GM19240 (cell line): Measurements from ENCODE around the gene PIEZO1.
A peak's percentile ranks its signal among the peaks of the same experiment; 100 is the strongest.

Experiments used
- DNase-seq: peaks from one replicate; pipeline ENCODE4 v3.0.0; 2011; ENCODE audit warnings: low spot score; ENCODE audit not compliant: insufficient read length

Gene PIEZO1

DNA sequence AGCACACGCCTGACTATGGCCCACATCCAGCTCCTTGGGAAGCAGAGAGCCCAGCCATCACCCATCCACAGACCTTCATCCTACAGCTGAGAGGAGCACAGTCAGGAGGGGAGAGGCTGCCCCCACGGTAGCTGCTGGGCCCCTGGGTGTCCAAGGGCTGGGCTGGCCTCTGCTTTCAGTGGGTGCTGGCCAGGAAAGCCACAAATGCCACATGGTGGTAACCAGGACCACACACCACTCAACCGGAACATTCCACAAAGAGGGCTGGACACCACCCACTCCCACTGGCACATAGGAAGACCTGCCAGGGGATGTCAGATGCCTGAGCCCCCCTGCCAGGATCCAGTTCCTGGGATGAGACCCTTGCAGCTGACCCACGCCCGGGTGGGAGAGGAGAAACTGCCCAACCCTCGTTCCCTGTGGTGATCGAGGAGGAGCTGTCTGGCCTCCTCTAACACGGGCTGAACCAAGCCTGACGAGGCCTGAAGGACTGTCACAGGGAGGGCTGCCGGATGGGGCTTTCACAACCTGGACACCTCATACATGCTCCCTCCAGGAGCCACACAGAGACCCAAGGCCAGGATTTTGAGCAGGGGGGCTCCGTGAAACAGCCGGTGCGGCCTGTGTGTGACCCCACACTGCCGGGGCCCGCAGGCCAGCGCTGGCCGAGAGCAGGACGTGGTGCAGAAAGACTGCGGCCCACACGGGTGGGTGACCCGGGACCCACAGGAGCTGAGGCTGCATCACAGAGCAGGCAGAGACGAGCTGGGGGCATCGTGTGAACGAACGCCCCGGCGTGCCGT lies 30.7 kb downstream of the PIEZO1 start:
- no peak for DNase-seq

DNA sequence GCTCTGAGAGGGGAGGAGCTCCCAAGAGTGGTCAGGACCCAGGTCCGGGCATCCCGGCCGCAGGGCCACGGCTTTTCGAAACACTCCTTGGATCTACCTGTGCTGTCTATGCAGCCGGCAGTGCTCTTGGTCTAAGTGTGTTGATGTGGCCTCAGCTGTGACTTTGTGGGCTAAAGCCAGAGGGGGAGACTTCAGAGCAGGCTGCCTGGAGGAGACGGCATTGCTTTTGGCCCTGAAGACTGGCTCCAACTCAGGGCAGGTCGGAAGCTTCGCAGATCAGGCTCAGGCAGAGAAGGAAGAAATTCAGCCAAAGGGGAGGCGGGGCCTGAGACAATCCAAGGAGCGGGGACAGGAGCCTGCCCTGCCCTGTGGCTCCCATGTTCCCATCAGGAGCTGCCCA lies 31.4 kb downstream of the PIEZO1 start:
- no peak for DNase-seq

DNA sequence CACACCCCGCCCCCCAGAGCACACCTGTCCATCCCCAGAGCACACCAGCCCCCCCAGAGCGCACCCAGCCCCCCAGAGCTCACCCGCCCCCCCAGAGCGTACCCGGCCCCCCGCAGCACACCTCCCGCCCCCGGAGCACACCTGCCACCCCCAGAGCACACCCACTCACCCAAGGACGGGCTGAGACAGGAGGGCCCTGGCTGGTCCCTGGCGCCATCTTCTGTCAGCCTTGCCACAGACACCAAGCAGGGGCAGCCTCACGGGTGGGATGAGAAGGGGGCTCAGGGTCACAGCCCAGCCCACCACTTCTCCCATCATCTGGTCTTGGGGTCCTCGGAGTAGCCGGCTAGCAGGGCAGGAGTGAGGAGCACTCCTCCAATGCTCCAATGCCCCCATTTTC lies 31.8 kb downstream of the PIEZO1 start:
- DNase-seq, result no peak

DNA sequence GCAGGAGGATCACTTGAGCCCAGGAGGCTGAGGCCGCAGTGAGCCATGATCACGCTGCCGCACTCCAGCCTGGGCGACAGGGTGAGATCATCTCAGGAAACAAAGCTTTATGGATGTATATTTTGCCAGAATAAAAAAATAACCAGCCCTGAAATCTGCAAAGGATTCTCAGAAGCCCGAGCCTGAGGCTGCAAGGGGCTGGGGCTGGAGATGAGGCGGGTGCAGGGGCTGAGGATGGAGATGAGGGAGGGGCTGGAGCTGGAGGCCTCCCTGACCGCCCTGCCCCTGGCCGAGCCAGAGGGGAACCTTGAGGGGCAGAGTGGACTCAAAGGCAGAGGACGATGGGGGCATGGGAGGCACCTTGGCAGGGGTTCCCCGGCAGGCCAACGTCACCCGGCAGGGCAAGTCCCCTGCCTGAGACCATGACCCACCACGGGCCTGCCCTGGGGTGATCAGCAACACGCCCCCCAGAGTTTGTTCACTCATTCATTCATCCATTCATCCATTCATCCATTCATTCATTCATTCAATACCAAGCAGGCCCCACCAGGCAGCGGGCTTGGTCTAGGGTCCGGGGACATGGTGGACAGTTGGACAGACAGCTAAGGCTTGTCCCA lies 32.5 kb downstream of the PIEZO1 start:
- no peak for DNase-seq

DNA sequence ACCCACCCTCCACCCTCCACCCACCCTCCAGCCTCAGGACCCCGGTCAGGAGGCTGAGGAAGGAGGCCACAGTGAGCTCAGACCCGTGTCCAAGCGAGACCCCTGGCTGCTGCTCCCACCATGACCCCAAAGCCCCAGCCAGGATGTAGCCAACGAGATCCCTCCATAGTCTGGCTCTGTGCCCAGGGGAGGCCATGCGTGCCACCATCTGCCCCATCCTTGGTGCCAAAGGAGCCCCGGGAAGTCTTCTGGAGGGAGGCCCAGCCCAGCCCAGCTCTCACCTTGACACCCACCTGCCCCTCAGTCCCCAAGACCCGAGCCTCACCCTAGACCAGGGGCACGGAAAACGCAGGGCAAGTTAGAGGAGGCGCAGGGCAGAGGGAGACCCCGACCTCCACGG lies 34.2 kb downstream of the PIEZO1 start:
- no peak for DNase-seq

DNA sequence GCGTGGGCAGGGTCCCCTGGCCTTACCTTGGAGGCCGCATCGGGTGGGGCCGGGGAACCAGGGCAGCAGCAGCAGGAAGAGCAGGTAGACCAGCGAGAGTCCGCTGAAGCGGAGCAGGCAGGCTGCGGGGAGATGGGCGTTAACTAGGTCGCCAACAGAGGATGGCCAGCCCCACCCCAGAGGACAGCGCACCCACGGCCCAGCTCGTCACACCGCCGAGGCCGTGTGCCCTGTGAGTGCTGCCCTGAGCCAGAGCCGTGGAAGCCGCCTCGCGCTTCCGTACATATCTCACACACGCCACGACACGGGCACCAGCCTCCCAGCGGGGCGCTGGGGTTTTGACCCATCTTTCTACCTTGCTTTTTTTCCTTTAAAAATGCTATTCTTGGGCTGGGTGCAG lies 35.7 kb downstream of the PIEZO1 start:
- DNase-seq, result no peak

DNA sequence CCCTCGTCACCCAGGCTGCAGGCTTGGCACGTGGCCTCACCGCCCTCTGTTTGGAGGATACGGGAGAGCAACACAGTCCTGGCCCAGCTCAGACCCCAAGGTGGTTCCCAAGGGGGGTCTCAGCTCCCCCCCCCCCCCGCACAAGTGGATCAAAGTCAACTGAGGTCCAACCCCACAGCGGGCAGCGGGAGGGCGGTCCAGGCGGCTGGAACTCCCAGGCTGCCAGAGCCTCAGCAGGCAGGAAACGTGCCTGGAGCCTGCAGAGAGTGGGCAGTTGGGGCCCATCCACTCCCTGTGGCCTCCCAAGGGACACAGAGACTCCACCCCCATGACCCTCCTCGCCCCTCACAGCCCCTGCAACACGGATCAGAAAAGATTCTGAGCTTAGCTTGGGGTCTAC lies 36.7 kb downstream of the PIEZO1 start:
- DNase-seq, result no peak

DNA sequence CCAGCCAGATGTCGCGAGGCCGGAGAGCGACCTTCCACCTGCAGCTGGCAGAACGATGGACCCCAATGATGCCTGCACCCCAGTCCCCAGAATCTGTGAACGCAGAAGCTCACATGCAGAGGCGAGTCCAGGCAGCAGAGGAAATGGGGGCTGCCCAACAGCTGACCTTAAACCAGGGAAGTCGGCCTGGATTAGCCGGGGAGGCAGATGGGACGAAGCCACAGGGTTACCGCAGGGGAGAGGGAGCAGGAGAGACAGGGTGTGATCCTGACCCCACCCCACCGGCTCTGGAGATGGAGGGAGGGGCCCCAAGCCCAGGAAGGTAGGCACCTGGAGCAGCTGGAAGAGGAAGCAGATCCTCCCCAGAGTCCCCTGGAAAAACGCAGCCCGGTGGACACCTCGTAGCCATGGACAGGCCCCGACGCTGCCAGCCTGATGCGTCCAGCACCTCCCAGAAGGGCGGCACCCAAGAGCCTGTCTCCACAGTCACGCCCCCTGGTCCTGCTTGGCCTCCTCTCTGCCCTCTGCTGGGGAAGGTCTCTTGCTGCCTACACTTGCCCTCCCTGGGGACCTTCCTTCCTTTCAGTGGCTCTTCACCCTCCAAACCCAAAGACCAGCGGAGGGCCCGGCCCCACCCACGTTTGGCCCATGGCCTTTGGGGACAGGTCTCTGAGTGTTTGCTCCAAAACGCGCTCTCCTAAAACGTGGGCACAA lies 37.3 kb downstream of the PIEZO1 start:
- DNase-seq, result peak; percentile 47

DNA sequence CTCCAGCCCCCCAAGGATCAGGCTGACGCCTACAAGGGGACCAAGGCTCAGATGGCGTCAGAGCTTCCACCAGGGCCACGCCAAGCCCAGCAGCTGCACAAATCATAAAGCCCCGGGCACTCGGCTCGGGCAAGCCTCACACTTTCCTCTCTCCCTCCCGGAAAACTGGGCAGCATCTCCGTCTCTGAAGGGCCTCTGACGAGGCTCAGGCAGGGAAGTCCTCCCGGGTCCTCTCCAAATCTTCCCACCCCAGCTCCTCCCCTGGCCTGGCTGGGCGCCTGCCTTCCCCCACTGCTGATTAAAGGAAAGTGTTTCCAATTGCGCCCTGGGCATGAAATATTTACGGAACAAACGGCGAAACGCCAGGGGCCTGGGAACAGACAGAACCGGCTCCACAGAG lies 38.5 kb downstream of the PIEZO1 start:
- DNase-seq, result no peak

DNA sequence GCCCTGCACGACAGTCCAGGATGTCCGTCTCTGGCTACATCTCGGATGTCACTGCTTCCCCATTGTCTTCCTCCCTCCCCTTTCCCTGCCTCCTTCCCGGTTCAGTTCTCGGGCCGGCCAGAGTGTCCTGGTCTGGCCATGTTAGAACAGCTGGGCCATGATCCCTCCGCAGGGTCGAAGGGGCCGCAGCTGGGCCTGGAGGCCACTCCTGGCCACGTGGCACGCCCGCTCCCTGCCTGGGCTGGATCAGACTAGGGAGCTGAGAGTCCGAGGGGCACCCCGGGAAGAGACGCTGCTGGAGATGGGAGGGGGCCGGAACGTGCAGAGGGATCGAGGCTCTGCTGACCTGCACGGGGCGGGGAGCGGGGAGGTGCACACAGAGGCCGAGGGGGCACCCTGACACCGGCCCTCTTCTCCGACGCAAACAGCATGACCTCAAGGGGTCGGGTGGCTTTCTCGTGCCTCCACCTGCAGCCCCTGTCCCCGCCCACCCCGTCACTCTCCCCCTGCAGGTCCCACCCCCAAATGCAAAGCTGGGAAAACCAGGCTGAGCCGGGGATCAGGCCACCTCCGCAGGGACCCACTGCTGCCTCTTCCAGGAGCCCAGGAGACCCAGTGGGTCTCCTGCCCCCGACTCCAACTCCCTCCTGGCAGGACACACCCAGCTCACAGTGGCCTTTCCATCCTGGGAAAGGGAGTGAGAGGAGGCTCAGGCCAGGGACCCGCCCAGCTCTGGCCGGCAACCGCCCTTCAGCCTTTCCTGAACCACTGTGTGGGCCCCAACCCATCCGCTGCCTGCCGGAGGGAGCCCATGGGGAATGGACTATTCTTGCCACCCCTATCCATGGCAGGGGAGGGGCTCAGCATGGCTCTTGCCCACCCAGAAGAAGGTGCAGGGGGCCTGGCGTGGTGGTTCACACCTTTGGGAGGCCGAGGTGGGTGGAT lies 40.2 kb downstream of the PIEZO1 start:
- no peak for DNase-seq

DNA sequence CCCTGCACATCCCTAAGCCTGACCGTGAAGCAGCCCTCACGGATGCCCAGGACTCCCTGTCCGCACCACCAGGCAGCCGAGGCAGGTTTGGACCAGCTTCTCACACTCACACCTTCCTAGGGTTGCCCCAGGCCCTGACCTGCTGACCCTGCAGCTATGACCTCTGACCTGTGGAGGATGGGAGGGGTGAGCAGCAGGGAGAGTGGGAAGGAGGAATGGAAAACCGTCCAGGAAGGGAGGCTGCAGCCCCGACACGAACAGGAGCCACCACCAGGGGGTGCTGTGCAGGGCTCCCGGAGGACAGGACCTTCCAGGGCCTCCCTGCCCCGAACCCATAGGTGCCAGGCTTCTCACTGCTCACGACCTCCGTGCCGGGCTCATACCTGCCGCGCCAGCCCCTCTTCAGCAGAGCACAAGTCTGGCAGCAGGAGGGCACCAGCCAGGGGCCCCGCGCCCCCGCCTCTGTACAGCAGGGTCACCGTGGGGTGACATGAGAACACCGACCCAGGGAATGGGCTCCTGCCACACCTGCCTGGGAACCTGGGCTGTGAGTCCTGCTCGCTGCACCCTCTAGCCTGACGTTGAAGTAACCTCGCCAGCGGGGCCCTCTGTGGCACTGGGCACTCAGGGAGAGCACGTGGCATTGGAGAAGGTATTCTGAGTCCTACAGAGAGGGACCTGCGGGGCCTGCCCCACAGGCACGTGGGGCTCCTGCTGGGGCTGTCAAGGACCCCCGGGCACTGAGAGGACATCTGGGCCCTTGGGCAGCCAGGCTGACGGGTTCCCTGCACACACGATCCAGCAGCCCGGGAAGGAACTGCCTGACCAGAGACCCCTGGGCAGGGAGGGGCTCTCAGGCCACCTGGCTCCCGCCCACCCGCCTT lies 41.1 kb downstream of the PIEZO1 start:
- DNase-seq, result peak; percentile 77

DNA sequence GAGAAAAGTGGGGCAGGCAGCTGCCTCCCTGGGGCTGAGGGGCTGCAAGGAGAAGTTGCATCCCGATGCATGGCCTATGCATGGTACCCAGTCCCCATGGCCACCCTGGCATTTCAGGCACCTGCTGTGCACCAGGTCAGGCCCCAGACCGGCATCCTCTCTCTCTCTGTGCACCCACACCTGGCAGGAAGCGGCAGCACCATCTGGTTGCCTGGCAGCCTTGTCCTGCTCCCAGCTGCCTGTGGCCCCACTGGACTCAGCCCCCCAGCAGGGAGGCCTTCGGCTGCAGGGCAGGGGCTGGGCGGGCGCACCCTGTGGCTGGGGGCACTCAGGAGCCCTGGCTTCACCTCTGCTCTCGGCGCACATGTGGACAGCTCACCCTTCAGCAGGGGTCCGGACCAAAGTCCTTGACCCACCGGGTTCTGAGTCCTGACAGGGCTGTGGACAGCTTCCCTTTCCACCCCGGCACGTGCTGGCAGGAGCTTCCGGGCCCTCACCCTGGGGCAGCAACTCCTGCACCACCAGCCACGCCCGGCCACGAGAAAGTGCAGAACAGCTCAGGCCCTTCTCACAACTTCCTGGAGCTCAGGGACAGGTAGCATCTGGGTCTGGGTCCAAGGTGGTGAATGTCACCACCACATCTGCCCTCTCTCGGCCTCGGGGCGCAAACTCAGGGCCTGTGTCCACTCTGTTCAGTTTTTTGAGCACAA lies 42.0 kb downstream of the PIEZO1 start:
- DNase-seq, result no peak

DNA sequence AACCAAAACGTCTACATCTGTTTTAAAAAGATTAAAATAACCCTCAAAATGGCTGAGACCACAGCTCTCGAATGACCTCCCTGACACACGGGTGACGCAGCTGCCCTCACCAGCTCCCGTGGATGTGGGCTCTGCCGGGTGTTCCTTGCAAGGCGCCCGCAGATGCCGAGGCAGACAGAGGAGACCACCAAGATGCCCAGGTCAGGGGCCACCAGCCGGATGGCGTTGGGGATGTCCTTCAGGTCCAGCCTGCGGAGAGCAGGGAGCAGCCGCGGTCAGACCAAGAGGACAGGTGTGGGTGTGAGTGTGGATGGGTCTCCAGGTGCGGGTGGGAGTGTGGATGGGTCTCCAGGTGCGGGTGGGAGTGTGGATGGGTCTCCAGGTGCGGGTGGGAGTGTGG lies 43.7 kb downstream of the PIEZO1 start:
- no peak for DNase-seq

DNA sequence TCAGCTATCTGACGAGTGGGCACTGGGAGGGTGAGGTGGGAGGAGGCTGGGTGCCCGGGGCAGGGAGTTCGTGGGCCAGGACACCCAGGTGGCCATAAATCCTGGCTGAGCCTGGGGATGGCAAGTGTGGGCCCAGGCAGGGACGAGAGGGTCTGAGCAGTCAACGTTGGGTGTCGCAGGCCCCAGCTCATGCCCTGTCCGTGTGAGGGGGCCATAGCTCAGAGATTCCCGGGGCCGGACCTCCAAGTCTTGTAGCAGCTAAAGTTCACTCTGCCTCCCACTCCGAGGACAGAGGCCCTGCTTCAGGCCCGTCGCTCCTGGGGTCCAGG lies 44.3 kb downstream of the PIEZO1 start:
- DNase-seq, result no peak

DNA sequence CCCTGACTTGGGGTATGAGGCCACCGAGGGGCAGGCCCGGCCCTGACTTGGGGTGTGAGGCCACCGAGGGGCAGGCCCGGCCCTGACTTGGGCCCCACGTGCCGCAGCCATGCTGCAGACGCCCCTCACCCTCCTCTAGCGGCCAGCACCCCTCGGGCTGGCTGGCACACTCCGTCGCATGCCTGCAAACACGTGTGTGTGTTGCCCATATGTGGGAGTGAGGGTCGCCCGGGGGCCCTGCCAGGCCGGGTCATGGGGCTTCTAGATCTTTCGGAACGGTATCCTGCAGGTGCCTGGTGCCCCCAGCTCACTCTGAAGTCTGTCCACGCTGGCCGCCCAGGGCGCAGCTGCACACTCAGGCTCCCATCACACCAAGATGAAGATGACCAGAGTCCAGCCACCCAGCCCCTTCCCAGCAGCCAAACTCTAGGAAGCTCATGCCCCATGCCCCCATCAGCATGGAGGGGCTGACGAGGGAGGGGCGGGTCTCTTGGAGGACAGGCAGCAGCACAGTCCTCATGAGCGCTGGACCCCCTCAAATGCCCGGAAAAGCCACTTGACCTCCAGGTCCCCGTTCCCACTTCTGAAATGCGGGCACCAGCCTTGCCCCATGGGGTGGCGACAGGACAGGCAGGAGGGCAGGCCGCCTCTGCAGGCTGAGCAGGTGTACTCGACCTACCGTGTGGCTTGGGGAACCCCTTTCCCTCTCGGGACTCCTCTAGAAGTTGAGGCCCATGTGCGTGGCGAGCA lies 44.9 kb downstream of the PIEZO1 start:
- DNase-seq, result no peak

DNA sequence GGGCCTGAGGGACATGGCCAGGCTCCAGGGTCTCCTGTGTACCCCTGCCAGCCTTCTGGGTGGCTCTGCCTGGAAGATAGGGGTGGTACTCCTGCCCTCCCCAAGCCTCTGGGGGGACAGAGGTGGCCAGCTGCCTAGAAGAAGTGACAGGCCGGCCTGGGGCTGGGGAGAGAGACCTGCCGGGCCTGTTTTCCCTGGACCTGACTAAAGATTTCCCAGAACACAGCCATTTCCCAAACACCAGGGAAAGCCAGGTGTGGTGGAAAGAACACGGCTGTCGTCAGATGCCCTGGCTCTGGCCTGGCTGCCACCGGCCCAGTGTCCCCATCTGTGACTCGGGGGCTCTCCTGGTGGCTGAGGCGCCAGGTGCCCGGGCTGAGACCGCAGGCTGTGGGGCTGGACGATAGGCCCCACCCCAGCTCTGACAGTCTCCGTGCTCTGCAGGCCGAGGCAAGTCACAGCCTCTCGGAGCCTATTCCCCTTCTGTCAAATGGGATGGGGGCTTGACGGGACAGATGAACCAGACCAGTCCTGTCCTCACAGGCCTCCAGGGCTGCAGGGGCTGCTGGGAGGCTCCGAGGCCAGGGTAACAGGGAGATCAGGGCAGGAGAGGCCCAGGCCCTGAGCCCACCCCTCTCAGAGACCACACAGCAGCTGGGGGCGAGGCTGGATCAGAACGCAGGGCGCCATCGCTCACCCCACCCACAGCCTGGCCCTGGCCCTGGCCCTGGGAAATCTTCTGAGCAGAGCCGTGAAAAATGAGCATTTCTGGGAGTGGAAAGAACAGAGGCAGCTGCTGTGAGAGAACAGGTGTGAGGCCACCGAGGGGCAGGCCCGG lies 45.7 kb downstream of the PIEZO1 start:
- DNase-seq, result no peak

DNA sequence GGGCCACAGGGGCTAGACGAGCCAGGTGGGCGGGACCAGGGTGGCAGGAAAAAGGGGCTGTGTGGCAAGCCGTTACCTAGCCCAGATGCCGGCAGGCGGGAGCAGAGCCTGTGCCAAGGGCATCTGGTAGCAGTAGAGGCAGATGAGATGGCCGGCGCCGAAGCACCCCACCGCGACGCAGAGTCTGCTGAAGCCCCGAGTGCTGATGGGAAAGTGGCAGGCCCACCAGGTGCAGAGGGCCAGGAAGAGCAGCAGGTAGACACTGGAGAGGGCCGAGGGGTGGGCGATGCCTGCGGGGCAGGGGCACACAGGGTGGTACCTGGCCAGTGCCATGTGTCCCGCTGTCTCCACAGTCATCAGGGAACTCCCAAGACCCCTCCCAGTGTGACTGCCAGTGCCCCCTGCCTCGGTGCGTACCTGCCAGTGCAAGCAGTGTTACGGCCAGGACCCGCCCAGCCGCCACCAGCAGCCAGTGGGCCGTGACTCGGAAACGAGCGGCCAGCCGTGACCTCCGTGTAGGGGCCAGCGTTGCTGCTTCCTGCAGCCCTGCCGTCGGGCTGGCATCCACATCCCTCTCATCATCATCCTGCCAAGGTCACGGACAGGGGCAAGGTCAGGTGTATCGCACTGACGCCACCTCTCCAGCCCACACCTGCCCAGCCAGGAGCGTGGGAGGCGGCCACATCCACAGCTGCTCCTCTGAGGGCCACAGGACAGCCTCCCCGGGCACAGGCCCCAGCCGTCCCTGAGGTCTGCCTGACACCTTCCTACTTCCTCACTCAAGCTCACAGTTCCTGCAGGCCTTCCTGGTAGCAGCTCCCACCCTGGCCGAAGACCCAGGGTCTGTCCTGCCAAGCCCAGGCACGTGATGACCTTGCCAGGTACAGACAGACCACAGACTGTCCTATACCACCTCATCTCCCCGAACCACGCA lies 46.6 kb downstream of the PIEZO1 start:
- no peak for DNase-seq
